ENCODE results near the gene SLC1A3.
A peak's percentile ranks its signal among the peaks of the same experiment; 100 is the strongest.

Gene SLC1A3

GRCh38 chr5:36712706-36713105, 106.3 kb downstream of the SLC1A3 start:
- DNase-seq (ENCODE audit: low read depth) = no peak
- H3K4me3 ChIP-seq (ENCODE audit: low read length) = no peak overlapping the region

GRCh38 chr5:36713541-36713940, 107.1 kb downstream of the SLC1A3 start:
- TF ChIP-seq CTCF (conservative IDR thresholded peaks at IDR 0.05; ENCODE audit: low read length) = no peak
- no peak for DNase-seq (ENCODE audit: low read depth)
- H3K4me3 ChIP-seq (ENCODE audit: low read length) = no peak overlapping the region

More at GRCh38 chr5:36712706-36713105, 106.3 kb downstream of the SLC1A3 start:
- TF ChIP-seq CTCF (conservative IDR thresholded peaks at IDR 0.05; ENCODE audit: low read length) = no peak

- H3K4me3 ChIP-seq (ENCODE audit: low read length) = no peak overlapping the region
- no peak for DNase-seq (ENCODE audit: low read depth)
- TF ChIP-seq CTCF (conservative IDR thresholded peaks at IDR 0.05; ENCODE audit: low read length) = no peak
Observed at GRCh38 chr5:36717131-36717695, 110.8 kb downstream of the SLC1A3 start.

- no peak overlapping the region for H3K4me3 ChIP-seq (ENCODE audit: low read length)
- DNase-seq (ENCODE audit: low read depth) = no peak
- no peak for TF ChIP-seq CTCF (conservative IDR thresholded peaks at IDR 0.05; ENCODE audit: low read length)
Observed at GRCh38 chr5:36719282-36719681, 112.9 kb downstream of the SLC1A3 start.

GRCh38 chr5:36720688-36721087, 114.3 kb downstream of the SLC1A3 start:
- DNase-seq (ENCODE audit: low read depth) = no peak
- no peak overlapping the region for H3K4me3 ChIP-seq (ENCODE audit: low read length)
- no peak for TF ChIP-seq CTCF (conservative IDR thresholded peaks at IDR 0.05; ENCODE audit: low read length)

- H3K4me3 ChIP-seq (ENCODE audit: low read length) = no peak overlapping the region
- TF ChIP-seq CTCF (conservative IDR thresholded peaks at IDR 0.05; ENCODE audit: low read length) = no peak
- no peak for DNase-seq (ENCODE audit: low read depth)
Observed at GRCh38 chr5:36721664-36722235, 115.3 kb downstream of the SLC1A3 start.

GRCh38 chr5:36722900-36723299, 116.5 kb downstream of the SLC1A3 start:
- H3K4me3 ChIP-seq (ENCODE audit: low read length) = no peak overlapping the region
- no peak for TF ChIP-seq CTCF (conservative IDR thresholded peaks at IDR 0.05; ENCODE audit: low read length)
- peak; percentile 8 for DNase-seq (ENCODE audit: low read depth)
